NCI-H2029 treated with DMSO at 0.1 percent for 48 hours (cell line): ENCODE measurements around the gene TNFSF15.

Experiments
- DNase-seq: peaks from one replicate; lab custom pipeline; 2025; lab: John Stamatoyannopoulos, UW

Gene TNFSF15

GRCh38 chr9:114825126-114825795 is 19.4 kb upstream of the TNFSF15 start:
- DNase-seq = no peak

- DNase-seq = no peak
These were observed 18.3 kb upstream of the TNFSF15 start for GRCh38 chr9:114824110-114824509.

GRCh38 chr9:114823441-114823840 is 17.6 kb upstream of the TNFSF15 start:
- no peak for DNase-seq

- DNase-seq = no peak
These were observed 16.9 kb upstream of the TNFSF15 start for GRCh38 chr9:114822708-114823107.

- no peak for DNase-seq
These were observed 15.1 kb upstream of the TNFSF15 start for GRCh38 chr9:114820776-114821501.

DNA sequence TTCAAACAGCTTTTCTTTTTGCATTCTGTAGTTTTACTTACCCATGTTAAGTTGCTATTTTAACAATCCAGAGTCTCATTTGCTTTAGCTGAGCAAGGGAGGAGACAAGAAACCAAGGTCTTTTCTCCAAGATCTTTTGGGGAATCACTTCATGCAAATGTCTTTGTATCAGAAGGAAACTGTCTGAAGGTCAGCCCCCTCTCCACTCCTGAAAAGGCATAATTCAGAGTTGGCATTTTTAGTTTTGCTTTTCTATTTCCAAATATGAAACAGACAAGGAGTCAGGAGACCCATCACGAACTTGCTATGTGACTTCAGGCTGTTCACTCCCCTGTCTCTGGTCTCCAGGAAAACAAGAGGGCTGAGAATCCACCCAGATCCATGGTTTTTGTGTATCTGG is 12.3 kb upstream of the TNFSF15 start:
- DNase-seq = no peak

- no peak for DNase-seq
These were observed 8.0 kb upstream of the TNFSF15 start for GRCh38 chr9:114813717-114814418.

DNA sequence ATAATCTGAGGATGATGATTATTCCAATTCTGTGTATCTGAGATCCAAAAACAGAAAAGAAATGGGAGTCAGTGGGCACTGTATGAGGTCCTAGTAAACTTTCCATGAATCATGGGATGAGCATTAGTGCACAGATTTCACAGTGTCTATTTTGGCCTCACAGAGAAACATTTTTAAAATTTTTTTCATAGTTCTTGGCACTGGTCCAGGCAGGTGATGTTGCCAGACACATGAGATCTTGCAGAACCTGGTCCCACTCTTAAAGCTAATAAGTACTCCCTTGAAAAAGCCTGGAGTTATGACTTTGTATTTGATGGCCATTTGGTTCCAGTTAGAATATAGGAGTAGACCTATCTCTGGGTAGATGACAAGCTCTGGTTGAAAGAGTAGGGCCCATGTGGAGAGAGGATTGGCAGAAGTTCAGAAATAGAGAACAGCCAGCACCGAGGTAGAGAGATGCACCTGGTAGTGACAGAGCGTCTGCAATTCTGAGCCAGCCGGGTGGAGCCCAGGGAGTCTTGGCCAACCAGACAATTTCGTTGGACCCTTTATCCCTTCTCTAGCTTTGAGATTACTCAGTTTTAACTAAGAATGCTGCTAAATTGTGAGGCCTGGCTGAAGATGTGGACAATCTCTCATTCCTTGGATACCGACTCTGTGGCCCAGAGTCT is 6.3 kb upstream of the TNFSF15 start:
- DNase-seq = no peak

GRCh38 chr9:114811301-114811700 is 5.5 kb upstream of the TNFSF15 start:
- DNase-seq = no peak

DNA sequence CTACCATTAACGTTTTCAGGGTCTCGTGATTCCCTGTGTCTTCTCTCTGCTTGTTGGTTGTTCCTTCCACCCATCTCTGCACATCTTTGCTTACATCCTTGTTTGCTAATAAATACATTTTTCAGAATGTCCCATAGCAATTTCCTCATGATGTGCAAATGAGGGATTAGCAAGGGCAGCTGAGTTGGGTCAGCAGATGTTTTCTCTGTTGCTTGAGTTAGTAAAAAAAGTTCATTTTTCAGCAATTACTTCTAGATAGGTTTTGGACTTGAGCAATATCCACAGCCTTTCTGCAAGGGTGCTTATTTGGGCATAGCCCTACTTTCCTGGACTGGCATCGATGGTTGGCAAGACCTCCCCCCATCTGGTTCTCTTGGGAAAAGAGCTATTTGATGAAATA is 4.8 kb upstream of the TNFSF15 start:
- no peak for DNase-seq

- no peak for DNase-seq
These were observed 674 bp upstream of the TNFSF15 start for GRCh38 chr9:114806526-114806900.

DNA sequence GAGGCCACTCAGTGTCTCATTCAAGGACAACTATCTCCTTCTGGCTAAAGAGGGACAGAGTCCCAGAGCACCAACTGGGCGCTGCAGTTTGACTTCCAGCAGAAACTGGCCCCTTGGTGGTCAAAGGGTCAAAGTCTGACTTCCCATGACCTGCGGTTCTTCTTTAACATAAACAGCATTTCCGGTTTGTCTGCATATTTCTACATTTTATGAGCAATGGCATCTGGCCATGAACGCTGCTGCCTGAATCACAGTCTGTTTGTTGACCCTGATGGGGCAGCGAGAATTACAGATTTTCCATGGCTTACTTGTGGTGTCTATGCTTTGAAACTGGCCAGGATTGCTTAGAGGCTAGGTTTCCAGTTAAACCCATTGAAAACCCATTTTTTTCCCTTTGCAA is 1.3 kb downstream of the TNFSF15 start:
- no peak for DNase-seq

GRCh38 chr9:114803479-114804265 is 2.2 kb downstream of the TNFSF15 start:
- DNase-seq = no peak

GRCh38 chr9:114799925-114800324 is 5.9 kb downstream of the TNFSF15 start:
- DNase-seq = no peak

- DNase-seq = no peak
These were observed 6.4 kb downstream of the TNFSF15 start for GRCh38 chr9:114799441-114799840.

- DNase-seq = no peak
These were observed 6.9 kb downstream of the TNFSF15 start for GRCh38 chr9:114798780-114799427.

DNA sequence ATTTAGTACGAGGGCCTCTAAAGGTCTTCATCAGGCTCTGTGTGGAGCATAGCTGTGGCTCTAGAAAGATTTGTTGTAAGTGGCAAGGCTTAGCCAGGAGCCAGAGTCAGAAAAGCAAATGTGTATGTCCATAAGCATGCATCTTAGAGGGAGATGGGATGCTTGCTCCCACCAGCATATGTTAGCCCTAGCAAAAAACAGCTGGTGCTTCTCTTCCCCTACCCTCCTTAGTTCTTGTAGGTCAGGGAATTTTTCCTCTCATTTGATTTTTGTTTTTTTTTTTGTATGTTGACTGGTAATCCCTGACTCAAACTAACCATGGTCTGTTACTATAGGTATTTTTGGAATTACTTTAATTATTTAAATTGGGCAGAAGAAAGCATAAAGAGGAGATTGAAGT is 7.7 kb downstream of the TNFSF15 start:
- no peak for DNase-seq

- no peak for DNase-seq
These were observed 13.4 kb downstream of the TNFSF15 start for GRCh38 chr9:114792396-114792795.

- no peak for DNase-seq
These were observed 14.1 kb downstream of the TNFSF15 start for GRCh38 chr9:114791736-114792135.

DNA sequence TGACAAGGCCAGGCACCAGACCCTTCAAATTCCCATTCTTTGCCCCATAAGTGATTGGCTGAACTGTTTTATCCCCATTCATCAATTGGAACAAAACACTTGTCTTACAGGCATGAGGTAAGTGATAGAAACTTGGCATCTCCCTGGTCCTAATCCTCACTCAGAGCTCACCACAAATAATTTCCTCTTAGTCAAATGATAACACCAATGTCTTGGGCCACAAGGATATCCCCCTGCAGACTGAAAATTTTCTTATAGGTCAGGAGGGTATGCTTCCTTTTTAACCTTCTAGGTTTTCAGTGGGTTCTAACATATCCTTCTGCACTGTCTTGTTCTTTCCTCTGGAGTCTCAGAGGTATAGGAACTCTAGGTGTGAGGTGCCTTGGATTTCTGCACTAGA is 14.5 kb downstream of the TNFSF15 start:
- DNase-seq = no peak

DNA sequence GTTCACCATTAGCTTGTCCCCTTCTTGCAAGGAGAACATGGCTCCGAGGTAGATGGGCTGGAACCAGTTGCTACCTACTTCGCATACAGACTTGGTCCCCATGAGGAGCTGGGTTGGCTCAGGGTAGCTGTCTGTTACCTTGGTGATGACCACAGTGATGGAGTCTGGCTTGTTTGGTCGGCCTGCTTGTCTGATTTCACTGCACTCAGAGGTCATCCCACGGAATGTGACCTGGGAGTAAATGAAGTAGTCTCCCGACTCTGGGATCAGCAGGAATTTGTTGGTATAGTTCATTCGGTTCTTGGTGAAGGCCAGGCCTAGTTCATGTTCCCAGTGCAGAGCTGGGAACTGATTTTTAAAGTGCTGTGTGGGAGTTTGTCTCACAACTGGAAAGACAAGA is 15.3 kb downstream of the TNFSF15 start:
- DNase-seq = no peak
